Measurements from ENCODE around the gene LCN9. TPM values are rescaled to one million over a fixed set of nuclear protein-coding genes. Genes with fewer than 3 reads are reported as not detected.
"Not testable (repeated sequence)": the region's sequence is repeated elsewhere in the genome, so short reads cannot be mapped to it uniquely, and the experiment has no call there.

Gene LCN9
- total RNA-seq, 1 donor from 2014 or later = not detected

DNA sequence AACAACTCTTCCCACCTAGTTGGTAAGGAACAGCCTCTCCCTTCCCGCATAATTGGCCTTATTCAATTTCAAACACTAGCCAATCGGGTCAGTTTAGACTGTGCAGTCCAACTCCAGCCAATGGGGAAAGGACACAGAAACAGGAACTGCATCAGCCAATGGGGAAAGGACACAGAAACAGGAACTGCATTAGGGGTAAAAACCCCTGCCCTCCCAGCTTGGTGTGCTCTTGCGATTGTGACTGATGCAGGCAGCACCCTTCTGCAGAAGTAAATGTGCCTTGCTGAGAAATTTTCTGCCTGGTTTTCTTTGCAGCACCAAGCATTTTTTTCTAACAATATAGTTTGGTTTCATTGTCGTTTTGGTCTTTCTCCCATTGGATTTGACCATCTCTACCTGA is 15.2 kb upstream of the LCN9 start:
- DNase-seq (ENCODE audit: low spot score) = no peak

DNA sequence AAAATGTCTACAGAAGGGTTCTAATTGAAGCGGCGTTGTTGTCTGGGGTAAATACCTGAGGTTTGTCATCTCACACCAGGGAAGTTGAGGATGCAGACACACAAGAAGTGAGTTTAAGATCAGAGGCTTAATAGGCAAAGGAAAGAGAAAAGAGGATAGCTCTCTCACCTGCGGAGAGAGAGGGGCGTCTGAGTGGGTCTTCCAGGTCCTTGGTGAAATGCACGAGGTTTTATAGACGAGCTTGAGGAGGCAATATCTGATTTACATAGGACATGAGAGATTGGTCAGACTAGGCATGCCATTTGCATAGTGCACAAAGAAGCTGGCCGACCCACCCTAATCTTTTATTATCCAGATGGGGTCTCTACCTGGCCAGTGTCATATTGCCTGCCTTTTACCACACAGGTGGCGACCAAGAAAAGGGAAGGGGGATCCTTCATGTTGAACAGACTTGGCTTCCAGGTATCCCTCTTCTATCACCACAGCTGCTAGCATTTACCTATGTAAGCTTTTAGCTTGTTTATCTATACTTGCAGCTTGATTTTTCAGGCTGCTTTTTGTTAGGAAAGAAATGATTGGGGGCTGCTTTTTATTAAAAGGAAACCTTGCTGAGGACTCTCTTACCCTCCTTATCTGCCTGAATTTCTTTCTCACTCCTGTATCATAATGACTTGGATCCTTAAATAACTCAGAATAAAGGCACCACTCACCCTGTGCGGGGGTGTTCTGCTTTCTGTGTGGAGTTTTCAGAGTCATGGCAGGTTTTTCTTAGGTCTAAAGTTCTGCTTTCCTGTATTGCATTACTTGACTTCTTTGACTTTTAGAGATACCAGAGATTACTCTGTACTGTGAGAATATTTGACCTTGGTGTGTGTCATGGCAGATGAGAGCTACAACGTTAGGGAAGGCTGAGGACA is 14.4 kb upstream of the LCN9 start:
- no peak for DNase-seq (ENCODE audit: low spot score)

DNA sequence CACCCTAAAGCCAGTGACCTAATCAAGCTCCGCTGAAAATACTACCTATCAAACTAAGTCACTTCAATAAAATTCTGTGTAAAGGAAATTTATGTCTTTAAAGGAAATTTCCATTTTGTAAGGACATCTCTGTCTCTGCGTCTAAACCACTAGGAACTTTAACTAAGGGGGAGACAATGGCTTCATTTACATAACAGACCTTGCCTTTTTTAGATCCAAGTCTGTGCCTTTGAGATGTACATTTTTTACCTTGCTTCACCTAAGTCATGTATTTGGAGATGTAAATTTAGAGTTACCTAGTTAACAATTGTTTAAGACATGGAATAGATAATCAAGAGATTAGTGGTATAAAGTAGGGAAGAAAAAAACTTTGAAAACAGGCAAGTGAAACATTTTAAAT is 13.6 kb upstream of the LCN9 start:
- DNase-seq (ENCODE audit: low spot score) = no peak

DNA sequence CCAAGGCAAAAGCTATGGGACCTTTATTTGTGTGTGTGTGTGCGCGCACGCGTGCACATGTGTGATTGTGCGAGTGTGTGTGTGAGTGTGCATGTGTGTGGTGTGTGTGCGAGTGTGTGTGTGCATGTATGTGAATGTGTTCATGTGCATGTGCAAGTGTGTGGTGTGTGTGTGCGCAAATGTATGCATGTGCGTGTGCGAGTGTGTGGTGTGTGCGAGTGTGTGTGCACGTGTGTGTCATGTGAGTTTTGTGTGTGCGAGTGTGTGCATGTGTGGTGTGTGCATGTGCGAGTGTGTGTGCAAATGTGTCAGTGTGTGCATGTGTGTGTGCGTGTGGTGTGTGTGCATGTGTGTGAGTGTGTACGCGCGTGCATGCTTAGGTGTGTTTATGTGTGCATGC is 12.7 kb upstream of the LCN9 start:
- DNase-seq (ENCODE audit: low spot score) = no peak

DNA sequence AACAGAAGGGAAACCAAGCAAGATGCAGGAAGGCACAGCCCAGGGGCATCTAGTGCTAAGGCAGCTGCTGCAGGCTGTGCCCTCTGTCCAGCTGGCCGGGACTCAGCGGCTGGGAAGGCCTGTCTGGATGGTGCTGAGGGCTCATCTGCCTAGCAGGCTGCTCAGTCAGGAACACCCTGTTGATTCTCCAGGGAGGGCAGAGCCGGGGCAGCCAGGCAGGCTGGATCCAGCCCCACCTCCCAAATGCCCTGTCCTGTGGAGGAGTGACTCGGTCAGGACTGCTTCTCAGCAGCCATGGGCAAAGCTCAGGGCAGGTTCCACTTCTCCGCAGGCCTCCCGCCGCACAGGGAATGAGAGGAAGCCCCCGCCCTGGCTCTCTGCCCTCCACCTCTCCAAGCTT is 7.8 kb upstream of the LCN9 start:
- DNase-seq (ENCODE audit: low spot score) = no peak

DNA sequence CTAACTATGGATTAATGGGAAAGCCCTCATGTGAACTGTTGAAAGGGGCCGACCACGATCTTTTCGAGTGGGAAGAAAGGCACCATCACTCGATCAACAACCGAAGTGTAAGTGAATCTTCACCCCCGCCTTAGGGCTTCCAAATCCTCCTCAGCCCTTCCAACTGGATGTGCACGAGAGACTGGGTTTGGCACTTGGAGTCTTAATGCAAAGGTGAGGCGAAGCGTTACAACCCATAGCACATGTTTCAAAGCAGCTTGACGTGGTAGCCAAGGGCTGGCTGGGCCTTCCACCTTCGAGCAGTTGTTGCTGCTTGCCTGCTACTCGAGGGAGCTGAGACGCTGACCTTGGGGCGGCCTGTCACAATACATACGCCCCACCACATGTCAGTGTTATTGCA is 5.7 kb upstream of the LCN9 start:
- DNase-seq (ENCODE audit: low spot score) = no peak

DNA sequence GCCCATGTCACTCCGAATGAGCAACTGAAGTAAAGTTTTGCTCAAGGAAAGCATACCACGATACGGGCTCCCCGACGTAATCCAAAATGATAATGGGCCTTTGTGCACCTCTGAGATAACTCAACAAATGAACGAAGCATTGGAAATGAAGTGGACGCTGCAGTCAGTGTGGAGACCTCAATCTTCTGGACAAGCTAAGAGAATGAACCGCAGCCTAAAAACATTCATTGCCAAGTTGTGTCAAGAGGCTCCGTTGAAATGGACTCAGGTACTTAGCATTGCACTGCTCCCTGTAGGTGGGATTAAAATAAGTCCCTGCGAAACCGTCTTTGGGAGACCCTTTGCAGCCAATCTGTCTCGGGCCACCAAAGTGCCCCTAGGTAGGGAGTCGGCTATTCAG is 3.9 kb upstream of the LCN9 start:
- no peak for DNase-seq (ENCODE audit: low spot score)

DNA sequence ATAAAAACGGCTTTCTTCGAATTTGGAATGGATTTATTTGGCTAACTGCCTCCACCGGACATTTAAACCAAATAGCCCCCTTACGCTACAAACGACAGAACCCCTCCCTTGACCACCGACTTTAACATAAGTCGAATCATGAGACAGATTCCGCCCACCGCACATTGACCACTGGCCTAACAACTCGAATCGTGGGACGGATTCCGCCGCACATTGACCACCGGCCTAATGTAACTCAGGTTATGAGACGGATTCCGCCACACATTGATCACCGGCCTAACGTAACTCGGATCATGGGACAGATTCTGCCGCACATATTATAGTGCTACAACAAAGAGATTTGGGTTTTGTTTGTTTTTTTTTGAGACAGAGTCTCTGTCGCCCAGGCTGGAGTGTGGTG is 2.7 kb upstream of the LCN9 start:
- DNase-seq (ENCODE audit: low spot score) = no peak

DNA sequence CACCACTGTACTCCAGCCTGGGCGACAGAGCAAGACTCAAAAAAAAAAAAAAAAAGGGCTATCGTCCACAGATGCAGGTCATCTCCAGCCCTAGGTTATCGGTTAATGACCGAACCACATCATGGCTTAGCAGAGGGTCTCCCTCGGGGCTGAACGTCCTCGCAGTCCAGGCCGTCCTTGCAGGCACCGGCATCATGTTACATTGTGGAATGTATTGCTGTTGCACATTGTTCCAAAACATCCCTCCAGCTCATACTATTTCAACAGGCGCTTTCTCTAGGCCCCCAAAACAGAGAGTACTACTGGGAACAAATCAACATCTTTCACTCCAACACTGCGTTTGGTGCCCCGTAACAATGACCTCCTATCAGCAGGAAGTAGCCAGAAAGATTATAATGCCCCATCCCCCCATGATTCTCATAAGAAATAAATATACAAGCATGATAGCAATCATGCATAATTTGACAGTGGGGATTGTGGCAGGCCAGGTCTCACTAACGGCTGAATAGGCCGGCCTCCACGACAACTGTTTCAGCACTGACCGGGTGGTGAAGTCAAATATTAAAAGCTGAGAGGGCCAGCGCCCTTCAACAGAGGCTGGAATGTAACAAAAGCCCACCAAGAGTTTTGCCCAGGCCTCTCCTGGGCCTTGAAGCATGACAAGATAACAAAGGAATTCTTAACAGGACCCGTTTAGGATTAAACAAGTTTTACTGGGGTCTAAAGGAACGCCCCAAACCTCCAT is 1.1 kb upstream of the LCN9 start:
- no peak for DNase-seq (ENCODE audit: low spot score)

DNA sequence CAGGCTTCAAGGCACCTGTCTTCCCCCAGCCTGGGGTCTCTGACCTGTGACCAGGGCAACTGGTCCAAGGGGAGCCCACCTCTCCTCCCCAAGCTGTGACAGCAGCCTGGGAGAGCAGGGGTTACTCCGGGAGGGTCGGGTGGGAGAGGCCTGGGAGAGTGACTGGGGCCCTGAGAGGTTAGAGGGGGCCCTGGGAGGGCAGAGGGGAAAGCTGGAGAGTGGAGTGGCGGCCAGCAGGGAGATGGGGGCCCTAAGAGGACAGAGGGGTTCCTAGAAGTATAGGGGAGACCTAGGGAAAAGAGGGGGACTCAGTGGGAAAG is 302 bp downstream of the LCN9 start:
- DNase-seq (ENCODE audit: low spot score) = no peak

DNA sequence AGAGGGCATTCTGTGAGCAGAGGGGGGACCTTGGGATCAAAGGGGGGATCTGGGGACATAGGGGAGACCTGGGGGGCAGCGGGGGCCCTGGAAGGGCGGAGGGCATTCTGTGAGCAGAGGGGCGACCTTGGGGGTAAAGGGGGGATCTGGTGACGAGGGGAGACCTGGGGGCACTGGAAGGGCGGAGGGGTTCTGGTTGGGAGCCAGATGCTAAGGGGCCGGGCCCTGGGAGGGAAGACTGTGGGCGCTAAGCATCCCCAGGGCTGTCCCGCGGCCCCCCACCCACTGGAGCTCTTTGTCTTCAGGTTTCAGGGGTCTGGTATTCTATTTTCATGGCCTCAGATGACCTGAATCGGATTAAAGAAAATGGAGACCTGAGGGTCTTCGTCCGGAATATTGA is 748 bp downstream of the LCN9 start:
- DNase-seq (ENCODE audit: low spot score) = no peak

DNA sequence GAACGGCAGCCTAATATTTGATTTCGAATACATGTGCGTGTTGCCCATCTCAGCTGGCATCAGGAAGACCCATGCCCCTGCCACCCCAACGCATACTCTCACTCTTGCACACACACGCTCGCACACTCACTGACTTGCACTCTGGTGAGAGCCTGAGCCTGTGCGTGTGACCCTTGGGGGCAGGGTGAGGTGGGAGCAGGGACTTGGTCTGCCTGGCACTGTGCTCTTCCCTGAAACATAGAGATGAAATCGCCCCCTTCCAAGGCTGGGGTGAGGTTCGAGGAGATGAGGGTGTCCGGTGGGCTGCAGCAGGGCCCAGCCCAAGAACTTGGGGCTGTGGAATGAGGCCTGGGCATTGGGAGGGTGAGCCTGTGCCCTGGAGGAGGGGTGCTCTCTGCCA is 1.2 kb downstream of the LCN9 start:
- no peak for DNase-seq (ENCODE audit: low spot score)

DNA sequence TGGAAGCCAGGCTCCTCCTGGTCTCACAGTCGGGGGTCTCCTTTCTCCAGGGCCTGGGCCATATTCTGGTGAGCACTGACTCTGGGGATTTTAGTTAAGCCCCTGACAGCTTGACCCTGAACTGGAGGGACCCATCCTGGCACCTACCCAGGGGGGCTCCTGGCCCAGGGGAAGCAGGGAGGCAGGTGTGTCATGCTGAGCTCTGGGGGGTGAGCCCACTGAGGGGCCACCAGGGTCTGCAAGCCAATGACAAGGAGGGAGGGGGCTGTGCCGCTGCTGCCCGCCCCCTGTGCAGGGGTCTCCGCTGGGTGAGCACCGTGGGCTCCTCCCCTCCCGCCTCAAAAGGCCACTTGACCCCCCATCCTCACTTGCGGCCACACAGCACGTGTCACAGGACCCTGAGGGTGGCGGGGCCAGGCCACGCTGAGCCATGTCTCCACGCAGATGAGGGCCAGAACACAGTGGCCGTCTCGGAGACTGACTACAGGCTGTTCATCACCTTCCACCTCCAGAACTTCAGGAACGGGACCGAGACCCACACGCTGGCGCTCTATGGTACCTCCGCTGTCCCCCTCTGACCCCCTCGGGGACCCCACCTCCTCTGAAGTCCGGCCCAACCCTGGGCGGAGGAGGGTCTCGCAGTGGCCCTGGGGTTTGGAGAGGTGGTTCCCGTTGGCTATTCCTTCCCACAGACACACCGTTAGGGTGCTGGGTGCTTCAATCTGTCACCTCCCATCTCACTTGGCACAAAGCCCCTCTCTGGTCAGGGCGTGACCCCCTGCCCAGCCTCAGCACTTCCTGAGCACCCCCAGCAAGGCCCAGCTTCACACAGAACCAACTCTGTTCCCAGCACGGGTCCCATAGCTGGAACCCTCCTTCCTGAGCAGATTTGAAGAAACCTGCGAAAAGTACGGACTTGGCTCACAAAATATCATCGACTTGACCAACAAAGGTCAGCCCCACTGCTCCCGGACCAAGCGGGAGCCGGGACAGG is 2.0 kb downstream of the LCN9 start:
- no peak for DNase-seq (ENCODE audit: low spot score)

DNA sequence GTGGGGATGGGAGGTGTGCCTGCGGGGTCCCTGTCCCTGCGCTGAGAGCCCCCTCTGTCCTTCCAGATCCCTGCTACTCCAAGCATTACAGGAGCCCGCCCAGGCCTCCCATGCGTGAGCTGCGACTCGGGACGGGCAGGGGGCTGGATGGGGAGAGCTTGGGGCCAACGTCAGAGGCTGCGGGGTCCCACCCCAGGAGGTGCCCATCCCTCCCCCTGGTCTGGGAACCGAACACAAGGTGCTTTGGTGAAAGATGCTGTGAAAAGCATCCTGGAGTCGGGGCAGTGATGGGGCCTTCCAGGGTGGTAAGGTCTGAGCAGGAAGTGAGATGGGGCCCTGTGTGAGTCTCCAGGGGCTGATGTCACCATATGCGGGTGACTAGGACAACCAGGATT is 2.7 kb downstream of the LCN9 start:
- DNase-seq (ENCODE audit: low spot score) = no peak

DNA sequence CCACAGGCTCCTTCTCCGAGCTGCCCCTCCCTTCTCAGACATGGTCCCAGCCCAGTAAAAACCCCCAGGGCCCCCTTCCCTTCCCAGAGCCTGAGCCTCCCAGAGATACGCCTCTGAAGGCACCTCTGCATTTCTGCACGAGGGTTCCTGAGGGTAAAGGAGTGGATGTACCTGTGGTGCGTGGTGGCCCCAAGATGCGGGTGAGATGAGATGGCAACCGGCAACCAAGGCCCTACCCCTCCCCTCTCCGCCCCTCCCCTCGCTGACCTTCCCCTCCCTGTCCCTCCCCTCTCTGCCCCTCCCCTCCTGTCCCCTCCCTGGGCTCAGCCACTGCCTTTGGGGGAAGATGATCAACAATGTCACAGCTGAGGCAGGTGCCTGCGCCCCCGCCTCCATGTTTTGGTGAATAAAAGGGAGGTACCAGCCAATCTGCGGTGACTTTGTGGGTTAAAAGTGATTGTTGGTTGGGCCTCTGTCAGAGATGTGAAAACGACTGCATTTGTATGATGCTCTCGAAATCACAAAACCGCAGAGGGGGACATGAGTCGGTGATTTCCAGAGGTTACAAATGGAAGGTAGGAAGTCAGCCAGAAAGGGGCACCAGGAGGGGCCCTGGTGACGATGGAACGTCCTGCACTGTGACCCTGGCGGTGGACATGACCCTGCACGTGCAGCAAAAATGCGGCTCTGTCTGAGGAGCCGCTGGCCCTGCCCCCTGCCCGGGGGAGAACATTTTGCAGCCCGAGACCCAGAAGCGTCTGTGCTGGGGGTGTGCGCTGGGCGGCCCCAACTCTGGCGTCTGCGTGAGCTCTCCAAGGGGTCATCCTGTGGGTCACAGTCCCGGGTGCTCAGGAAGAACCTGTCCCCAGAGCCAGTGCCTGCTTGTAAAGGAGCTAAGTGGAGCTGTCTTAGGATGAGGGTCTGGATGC is 3.7 kb downstream of the LCN9 start:
- no peak for DNase-seq (ENCODE audit: low spot score)

DNA sequence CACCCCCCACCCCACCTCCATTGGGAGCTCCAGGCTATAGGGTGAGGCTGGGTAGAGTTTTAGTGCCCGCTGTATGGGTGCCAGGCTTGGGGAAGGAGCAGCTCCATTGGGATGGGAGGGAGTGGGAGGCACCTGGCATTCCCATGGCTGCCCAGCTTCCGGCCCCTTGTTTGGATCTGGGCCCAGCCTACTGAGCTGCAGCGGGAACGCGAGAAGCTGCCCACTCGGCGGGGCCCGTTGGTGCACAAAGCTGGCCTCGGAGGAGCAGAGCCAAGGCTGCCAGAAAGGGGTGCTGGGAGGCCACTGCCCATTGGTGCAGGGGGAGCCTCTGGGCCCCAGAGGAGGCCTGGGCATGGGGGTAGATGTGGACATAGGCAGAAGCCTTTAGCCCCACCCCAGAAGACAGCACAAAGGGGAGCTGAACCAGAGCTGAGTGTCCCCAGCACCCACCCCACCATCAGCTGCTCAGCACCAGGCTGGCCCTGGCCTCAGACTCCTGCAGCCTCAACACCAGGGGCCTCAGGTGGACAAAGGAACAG is 4.4 kb downstream of the LCN9 start:
- DNase-seq (ENCODE audit: low spot score) = no peak

DNA sequence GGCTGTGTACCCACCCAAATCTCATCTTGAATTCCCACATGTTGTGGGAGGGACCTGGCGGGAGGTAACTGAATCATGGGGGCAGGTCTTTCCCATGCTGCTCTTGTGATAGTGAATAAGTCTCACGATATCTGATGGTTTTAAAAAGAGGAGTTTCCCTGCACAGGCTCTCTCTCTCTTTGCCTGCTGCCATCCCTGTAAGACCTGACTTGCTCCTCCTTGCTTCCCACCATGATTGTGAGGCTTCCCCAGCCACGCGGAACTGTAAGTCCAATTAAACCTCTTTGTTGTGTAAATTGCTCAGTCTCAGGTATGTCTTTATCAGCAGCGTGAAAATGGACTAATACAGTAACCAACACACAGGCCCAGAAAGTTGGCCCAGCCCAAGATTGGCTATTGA is 5.9 kb downstream of the LCN9 start:
- not testable (repeated sequence) for DNase-seq (ENCODE audit: low spot score)

DNA sequence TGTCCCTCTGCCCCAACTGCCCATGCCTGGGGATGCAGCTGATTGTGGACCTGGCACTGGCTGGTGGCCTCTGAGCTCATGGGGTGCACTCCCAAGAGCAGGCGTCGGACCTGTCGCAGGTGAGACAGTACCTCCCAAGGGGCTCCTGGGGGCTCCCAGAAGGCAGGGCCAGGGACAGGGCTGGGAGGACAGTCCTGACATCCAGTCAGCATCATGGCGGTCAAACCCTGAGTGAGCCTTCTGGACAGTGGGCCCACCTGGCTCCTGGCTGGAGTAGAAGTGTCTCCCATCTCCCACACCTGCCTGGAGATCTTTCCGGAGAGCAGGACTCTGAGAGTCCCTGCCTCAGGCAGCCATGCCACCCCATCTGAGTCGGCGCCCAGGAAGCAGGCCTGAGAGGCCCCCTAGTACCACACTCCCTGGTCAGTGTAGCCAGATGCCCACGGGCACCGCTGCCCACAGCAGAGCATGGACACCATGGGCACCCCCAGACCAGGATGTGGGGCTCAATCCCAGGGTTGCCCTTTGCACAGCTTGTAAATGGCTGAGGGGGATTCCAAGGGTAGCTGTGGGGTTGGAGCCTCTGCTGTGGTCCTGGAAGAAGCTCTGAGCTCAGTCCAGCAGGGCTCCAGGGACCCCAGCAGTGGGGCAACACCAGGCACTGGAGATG is 6.6 kb downstream of the LCN9 start:
- no peak for DNase-seq (ENCODE audit: low spot score)

DNA sequence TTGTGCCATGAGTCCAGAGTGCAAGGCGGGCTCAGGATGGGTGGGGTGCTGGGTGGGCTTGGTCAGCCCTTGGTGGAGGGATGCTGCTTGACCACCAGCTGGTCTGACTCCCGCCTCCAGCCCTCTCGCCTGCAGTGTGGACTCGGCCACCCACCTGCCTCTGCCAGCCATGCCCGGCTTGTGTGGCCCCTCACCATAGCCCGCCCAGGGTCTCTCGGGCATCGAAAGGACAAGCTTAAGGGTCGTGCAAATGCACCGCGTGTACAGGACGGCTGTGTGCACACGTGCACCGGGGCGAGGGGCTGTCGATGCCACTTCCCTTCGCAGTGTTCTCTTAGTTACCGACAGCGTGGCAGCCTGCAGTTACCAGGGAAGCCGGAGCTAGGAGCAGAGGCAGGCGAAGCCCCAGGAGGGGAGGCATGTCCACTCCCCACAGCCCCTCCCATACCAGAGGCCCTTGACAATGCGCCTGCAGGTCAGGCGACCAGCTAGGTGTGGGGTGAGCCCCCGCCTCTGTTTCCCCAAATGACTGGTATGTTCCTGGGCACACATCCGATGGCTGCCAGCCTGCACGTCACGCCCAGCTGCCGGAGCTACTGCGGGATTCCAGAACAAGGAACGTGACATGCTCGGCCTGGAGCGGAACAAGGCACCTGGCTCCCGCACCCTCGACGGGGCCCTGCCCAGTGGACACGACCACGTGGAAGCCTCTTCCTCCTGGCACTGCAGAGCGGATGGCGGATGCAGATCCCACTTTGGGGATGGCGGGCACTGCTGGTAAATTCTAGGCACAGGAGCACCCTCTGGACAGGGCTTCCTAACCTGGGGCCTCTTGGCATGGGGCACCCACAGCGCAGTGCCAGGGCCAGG is 7.8 kb downstream of the LCN9 start:
- no peak for DNase-seq (ENCODE audit: low spot score)

Data from umbilical cord (tissue), 2 donors.